ENCODE measurements around the gene LY6G6C.
A peak's percentile ranks its signal among the peaks of the same experiment; 100 is the strongest.

The LY6G6C gene

DNA sequence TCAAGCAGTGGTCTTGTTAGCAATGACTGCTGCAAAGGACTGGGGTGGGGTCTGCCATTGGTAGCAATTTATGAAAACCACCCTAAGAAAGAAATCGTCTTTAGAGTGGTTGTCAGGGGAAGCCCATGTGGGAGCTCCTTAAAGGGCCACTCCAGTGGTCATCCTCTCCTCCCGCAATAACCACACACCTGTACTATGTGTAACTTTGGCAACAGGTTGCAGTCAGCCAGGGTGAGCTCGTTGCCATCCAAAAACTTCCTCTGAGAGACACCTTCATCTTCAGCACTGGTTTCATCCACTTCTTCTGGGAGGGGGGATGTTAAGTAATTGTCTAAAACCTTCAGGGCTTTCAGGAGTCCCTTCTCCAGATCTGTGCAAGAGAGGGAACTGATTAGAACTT lies 10.5 kb upstream of the LY6G6C start:
- in situ Hi-C loops (cut with HindIII; ENCODE audit: low sequenced_read_pairs) = no loop called here
- no peak for DNase-seq (ENCODE audit: low read depth, low spot score)
- TF ChIP-seq, protein P1, sequence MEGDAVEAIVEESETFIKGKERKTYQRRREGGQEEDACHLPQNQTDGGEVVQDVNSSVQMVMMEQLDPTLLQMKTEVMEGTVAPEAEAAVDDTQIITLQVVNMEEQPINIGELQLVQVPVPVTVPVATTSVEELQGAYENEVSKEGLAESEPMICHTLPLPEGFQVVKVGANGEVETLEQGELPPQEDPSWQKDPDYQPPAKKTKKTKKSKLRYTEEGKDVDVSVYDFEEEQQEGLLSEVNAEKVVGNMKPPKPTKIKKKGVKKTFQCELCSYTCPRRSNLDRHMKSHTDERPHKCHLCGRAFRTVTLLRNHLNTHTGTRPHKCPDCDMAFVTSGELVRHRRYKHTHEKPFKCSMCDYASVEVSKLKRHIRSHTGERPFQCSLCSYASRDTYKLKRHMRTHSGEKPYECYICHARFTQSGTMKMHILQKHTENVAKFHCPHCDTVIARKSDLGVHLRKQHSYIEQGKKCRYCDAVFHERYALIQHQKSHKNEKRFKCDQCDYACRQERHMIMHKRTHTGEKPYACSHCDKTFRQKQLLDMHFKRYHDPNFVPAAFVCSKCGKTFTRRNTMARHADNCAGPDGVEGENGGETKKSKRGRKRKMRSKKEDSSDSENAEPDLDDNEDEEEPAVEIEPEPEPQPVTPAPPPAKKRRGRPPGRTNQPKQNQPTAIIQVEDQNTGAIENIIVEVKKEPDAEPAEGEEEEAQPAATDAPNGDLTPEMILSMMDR (IDR thresholded peaks at IDR 0.05; ENCODE audit: low read depth, low read length) = no peak
- no peak overlapping the region for H3K4me3 ChIP-seq (ENCODE audit: low read depth, low read length)

DNA sequence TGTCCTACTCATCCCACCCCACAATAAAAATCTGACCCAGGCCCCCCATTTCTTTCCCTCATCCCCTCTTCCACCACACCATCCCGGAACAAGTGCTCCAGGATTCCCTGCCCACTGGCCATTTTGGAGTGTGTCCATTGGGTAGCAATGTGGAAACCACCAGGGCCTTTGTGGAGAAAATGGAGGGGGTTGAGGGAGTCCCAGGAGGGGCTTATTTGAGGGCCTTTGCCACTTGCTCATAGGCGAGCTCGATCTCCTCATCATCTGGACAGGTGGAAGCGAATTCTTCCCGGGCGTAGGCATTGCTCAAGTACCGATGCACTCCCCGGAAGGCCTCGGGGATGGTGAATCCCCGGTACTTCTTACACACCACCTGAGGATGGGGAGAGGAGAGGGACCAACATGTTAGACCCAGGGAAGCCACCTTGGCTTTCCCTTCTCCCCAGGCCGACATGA lies 9.1 kb upstream of the LY6G6C start:
- peak overlapping the region; percentile 65 for H3K4me3 ChIP-seq (ENCODE audit: low read depth, low read length)
- DNase-seq (ENCODE audit: low read depth, low spot score) = no peak
- in situ Hi-C loops (cut with HindIII; ENCODE audit: low sequenced_read_pairs) = no loop called here
- TF ChIP-seq, protein P1 (IDR thresholded peaks at IDR 0.05; ENCODE audit: low read depth, low read length) = no peak

GRCh38 chr6:31729979-31730630 lies 8.6 kb upstream of the LY6G6C start:
- DNase-seq (ENCODE audit: low read depth, low spot score) = peak; percentile 91
- in situ Hi-C loops (cut with HindIII; ENCODE audit: low sequenced_read_pairs) = no loop called here
- TF ChIP-seq, protein P1 (IDR thresholded peaks at IDR 0.05; ENCODE audit: low read depth, low read length) = peak; percentile 9
- H3K4me3 ChIP-seq (ENCODE audit: low read depth, low read length) = peak overlapping the region; percentile 65

DNA sequence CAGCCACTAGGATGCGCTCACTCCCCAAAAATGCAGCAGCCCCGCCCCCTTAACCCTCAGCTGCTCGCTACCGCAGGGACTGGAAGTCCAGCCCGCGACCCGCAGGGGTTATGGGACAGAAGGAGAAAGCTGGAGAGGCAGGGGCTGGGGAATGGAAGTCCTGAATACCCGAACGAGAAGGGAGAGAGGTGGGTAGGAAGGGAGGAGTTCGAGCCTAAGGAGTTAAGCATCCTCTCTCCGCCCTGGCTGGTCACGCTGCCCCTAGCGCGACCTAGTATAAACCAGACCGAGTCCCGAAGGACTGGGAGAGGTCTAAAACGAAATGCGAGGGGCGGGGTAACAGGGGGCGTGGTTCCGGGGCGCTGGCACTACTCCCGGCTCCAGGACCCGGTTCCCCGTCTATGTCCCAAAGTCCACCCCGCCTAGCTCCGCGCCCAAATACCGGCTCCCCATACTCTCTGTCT lies 8.0 kb upstream of the LY6G6C start:
- TF ChIP-seq, protein P1 (IDR thresholded peaks at IDR 0.05; ENCODE audit: low read depth, low read length) = peak; percentile 63
- in situ Hi-C loops (cut with HindIII; ENCODE audit: low sequenced_read_pairs) = no loop called here
- peak; percentile 90 for DNase-seq (ENCODE audit: low read depth, low spot score)
- H3K4me3 ChIP-seq (ENCODE audit: low read depth, low read length) = peak overlapping the region; percentile 65

DNA sequence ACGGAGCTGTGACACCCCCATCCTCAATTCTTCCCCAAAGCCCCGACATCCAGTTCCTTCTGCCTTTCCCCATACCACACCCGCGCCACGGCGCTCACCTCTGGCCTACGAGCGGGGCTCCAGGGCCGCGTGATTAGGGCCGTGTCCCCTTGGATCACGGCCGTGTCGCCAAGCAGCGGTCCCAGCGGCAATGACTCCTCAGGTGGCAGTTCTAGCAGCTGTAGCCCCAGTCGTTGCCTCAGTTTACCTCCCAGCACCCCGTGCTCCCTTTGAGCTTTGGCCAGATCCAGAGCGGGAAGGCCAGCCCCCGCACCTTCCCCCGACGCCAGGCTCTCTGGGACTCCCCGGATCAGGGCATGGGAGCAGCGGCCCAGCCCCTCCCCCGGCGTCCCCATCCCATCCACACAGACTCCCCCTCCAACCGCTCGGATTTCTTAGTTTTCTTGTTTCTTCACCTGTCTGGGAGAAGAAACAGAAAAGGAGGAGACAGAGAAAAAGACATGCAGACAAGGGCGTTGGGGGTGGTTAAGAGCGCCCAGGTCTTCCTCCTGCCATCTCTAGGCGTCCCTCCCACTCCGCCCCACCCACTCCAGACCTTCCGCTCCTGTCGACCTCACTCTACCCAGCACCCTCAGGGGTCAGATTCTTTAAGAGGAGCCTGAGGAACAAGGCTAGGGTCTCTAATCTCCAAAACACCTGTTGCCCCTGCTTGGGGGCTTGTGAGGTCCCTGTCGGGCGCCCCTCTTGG lies 7.4 kb upstream of the LY6G6C start, which contains the start of gene DDAH2:
DDAH2 (minus strand) TSS at position 533 of the 748 bp plus-strand sequence; CDS start at position 395, 138 bp downstream.
- DNase-seq (ENCODE audit: low read depth, low spot score) = no peak
- TF ChIP-seq, protein P1 (IDR thresholded peaks at IDR 0.05; ENCODE audit: low read depth, low read length) = no peak
- H3K4me3 ChIP-seq (ENCODE audit: low read depth, low read length) = peak within 1 kb of the TSS; percentile 65
- in situ Hi-C loops (cut with HindIII; ENCODE audit: low sequenced_read_pairs) = no loop called here

GRCh38 chr6:31727717-31728671 lies 6.4 kb upstream of the LY6G6C start:
- in situ Hi-C loops (cut with HindIII; ENCODE audit: low sequenced_read_pairs) = no loop called here
- no peak for DNase-seq (ENCODE audit: low read depth, low spot score)
- H3K4me3 ChIP-seq (ENCODE audit: low read depth, low read length) = peak overlapping the region; percentile 65
- TF ChIP-seq, protein P1 (IDR thresholded peaks at IDR 0.05; ENCODE audit: low read depth, low read length) = no peak

All from astrocyte of the spinal cord (primary cell).